ENCODE results near the gene TOX2. TPM values are rescaled to one million over a fixed set of nuclear protein-coding genes. Genes with fewer than 3 reads are reported as not detected.

The TOX2 gene
- total and polyA plus RNA-seq, 7 donors = 0.06 to 0.53 (median 0.38) TPM

GRCh38 chr20:43985608-43986316 lies 71.1 kb downstream of the TOX2 start:
- WGBS, 3 donors = 65 to 79% (median 70%) methylated on average over 9 of the region's 9 CpGs
- H3K27me3 ChIP-seq (ENCODE audit: insufficient read depth in 3 of 3, low read length in 2 of 3) = peaks cover 0 to 6% (median 0%) of the 10 kb centered on the region in 3 donors
- TF ChIP-seq CTCF (IDR thresholded peaks at IDR 0.05) = no peak
- no peaks in the 10 kb centered on the region for H3K36me3 ChIP-seq (ENCODE audit: insufficient read depth in 1 of 2, low read depth in 1 of 2)
- DNase-seq (no peak), ATAC-seq (no peak)
- H3K4me1 ChIP-seq = no peaks in the 10 kb centered on the region
- no peak overlapping the region for H3K27ac ChIP-seq
- H3K9me3 ChIP-seq = no peaks in the 10 kb centered on the region
- no peak overlapping the region for H3K4me3 ChIP-seq
- intact Hi-C loops (cut with DNase I) = no loop called here

- peaks cover 0 to 4% (median 2%) of the 10 kb centered on the region in 3 donors for H3K27me3 ChIP-seq (ENCODE audit: insufficient read depth in 3 of 3, low read length in 2 of 3)
- no peak overlapping the region for H3K4me3 ChIP-seq
- intact Hi-C loops (cut with DNase I) = no loop called here
- no peak for ATAC-seq
- DNase-seq = no peak
- no peaks in the 10 kb centered on the region for H3K4me1 ChIP-seq
- 62 to 81% (median 74%) methylated on average over 1 of the region's 1 CpG for WGBS, 3 donors
- H3K9me3 ChIP-seq = no peaks in the 10 kb centered on the region
- H3K36me3 ChIP-seq (ENCODE audit: insufficient read depth in 1 of 2, low read depth in 1 of 2) = no peaks in the 10 kb centered on the region
- H3K27ac ChIP-seq = no peak overlapping the region
- no peak for TF ChIP-seq CTCF (IDR thresholded peaks at IDR 0.05)
These were observed 72.4 kb downstream of the TOX2 start for GRCh38 chr20:43987018-43987417.

- Histone ChIP-seq H3K27me3 (ENCODE audit: insufficient read depth in 3 of 3, low read length in 2 of 3) (peaks cover 0 to 4% (median 2%) of the 10 kb centered on the region in 3 donors), H3K36me3 (ENCODE audit: insufficient read depth in 1 of 2, low read depth in 1 of 2) (no peaks in the 10 kb centered on the region), H3K27ac (no peak overlapping the region), H3K9me3 (no peaks in the 10 kb centered on the region), H3K4me1 (no peaks in the 10 kb centered on the region), H3K4me3 (no peak overlapping the region)
- intact Hi-C loops (cut with DNase I) = no loop called here
- no peak for TF ChIP-seq CTCF (IDR thresholded peaks at IDR 0.05)
- no peak for DNase-seq
- ATAC-seq = no peak
- 9 to 12% (median 12%) methylated on average over 4 of the region's 4 CpGs for WGBS, 3 donors
These were observed 72.9 kb downstream of the TOX2 start for GRCh38 chr20:43987531-43987930.

GRCh38 chr20:43988451-43988850 lies 73.8 kb downstream of the TOX2 start:
- TF ChIP-seq CTCF (IDR thresholded peaks at IDR 0.05) = no peak
- no peak for DNase-seq
- Histone ChIP-seq H3K27ac (no peak overlapping the region), H3K9me3 (no peaks in the 10 kb centered on the region), H3K4me3 (no peak overlapping the region), H3K4me1 (no peaks in the 10 kb centered on the region), H3K27me3 (ENCODE audit: insufficient read depth in 3 of 3, low read length in 2 of 3) (peaks cover 0 to 4% (median 2%) of the 10 kb centered on the region in 3 donors), H3K36me3 (ENCODE audit: insufficient read depth in 1 of 2, low read depth in 1 of 2) (no peaks in the 10 kb centered on the region)
- ATAC-seq = no peak
- 72 to 81% (median 79%) methylated on average over 2 of the region's 2 CpGs for WGBS, 3 donors
- intact Hi-C loops (cut with DNase I) = no loop called here

- no peak for TF ChIP-seq CTCF (IDR thresholded peaks at IDR 0.05)
- Histone ChIP-seq H3K27ac (no peak overlapping the region), H3K9me3 (no peaks in the 10 kb centered on the region), H3K4me3 (no peak overlapping the region), H3K27me3 (ENCODE audit: insufficient read depth in 3 of 3, low read length in 2 of 3) (peaks cover 0 to 4% (median 2%) of the 10 kb centered on the region in 3 donors), H3K4me1 (no peaks in the 10 kb centered on the region), H3K36me3 (ENCODE audit: insufficient read depth in 1 of 2, low read depth in 1 of 2) (no peaks in the 10 kb centered on the region)
- intact Hi-C loops (cut with DNase I) = no loop called here
- DNase-seq = no peak
- 76 to 86% (median 81%) methylated on average over 1 of the region's 1 CpG for WGBS, 3 donors
- no peak for ATAC-seq
These were observed 74.2 kb downstream of the TOX2 start for GRCh38 chr20:43988867-43989266.

All from psoas muscle (tissue), 8 donors.